ENCODE measurements around the gene RBP2. TPM values are rescaled to one million over a fixed set of nuclear protein-coding genes. Genes with fewer than 3 reads are reported as not detected.
"Not testable (repeated sequence)": the region's sequence is repeated elsewhere in the genome, so short reads cannot be mapped to it uniquely, and the experiment has no call there.

Gene RBP2
- total and polyA plus RNA-seq, 2 of the 8 experiments (the other 6 are each of a cell fraction or from before 2014, with no cell fraction given), result not detected

DNA sequence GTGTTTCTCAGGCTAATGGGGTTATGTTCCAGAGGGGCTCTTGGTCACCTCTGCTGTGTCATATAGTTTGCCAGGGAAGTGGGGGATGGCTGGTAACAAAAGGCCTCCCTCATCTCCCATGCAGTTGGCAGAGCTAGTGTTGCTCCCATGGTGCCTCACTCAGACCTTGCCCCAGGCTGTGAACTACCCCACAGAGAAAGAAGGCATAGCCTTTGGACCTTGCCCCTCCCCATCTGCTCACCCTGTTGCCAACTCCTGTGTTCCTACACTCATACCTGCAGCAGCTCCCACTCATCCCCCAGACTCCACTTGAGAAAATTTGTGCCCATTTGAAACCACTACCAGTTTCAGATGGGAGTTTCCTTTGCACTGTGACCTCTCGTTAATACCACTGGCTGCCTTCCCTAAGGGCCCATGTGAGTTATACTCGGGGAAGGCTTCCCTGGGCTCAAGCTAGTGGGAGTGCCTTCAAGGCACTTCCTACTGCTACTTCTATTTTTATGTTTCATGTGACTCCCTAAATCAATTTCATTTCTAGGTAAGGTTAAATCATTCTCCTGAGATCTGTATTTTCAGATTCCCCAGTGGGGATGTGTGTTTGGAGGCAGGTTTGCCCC lies 61.6 kb downstream of the RBP2 start (continued):
- no peak for TF ChIP-seq JUND (IDR thresholded peaks at IDR 0.05; ENCODE audit: low read length)
- no peak for TF ChIP-seq ASH2L (IDR thresholded peaks at IDR 0.05; ENCODE audit: low read length)
- no peak for TF ChIP-seq NANOG (IDR thresholded peaks at IDR 0.05; ENCODE audit: insufficient read depth, low read depth, low read length, poor library complexity, severe bottlenecking)

DNA sequence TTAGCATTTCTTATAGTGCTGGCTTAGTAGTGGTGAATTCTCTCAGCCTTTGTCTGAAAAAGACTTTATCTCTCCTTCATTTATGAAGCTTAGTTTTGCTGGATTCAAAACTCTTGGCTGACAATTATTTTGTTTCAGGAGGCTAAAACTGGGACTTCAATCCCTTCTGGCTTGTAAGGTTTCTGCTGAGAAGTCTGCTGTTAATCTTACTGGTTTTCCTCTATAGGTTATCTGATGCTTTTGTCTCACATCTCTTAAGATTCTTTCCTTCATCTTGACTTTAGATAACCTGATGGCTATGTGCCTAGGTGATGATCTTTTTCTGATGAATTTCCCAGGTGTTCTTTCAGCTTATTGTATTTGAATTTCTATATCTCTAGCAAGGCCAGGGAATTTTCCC lies 63.4 kb downstream of the RBP2 start:
- H4K20me1 ChIP-seq (replicated peaks in 1 of 2; ENCODE audit: control insufficient read depth in 1 of 2, insufficient read depth in 2 of 2, low read length in 2 of 2); H3K23me2 ChIP-seq (ENCODE audit: low read depth, low read length); H2BK5ac ChIP-seq (ENCODE audit: low read depth, low read length); H2BK120ac ChIP-seq (replicated peaks; ENCODE audit: low read depth, low read length); H2AK5ac ChIP-seq (ENCODE audit: low read depth, low read length); DNase-seq (ENCODE audit: low read depth in 1 of 2, low spot score in 2 of 2); H3K27me3 ChIP-seq (replicated peaks in 1 of 4; ENCODE audit: control insufficient read depth in 3 of 4, extremely low read depth in 1 of 4, insufficient read depth in 3 of 4, low read length in 3 of 4); H3K14ac ChIP-seq (ENCODE audit: insufficient read length); FAIRE-seq; H3K4ac ChIP-seq (replicated peaks; ENCODE audit: insufficient read length, low read depth, low read length); H4K91ac ChIP-seq (replicated peaks; ENCODE audit: insufficient read length, low read length); H3K27ac ChIP-seq (ENCODE audit: low read depth, low read length); H3K18ac ChIP-seq (ENCODE audit: extremely low read depth, low read length); H4K5ac ChIP-seq (ENCODE audit: insufficient read length, low read depth, low read length); H2BK20ac ChIP-seq (ENCODE audit: low read length); POLR2A ChIA-PET (ENCODE audit: partially characterized antibody); H3K79me2 ChIP-seq (ENCODE audit: control insufficient read depth in 1 of 2, insufficient read depth in 2 of 2, low read length in 2 of 2); H3K36me3 ChIP-seq (ENCODE audit: control insufficient read depth in 2 of 4, insufficient read depth in 4 of 4, low read length in 3 of 4); H2BK15ac ChIP-seq (ENCODE audit: low read length); H3K4me3 ChIP-seq (ENCODE audit: extremely low read depth in 1 of 4, insufficient read depth in 2 of 4, low read depth in 3 of 4, low read length in 4 of 4); H2BK12ac ChIP-seq (ENCODE audit: low read depth, low read length); H4K8ac ChIP-seq (ENCODE audit: extremely low read depth, insufficient read depth, low read length); H3K23ac ChIP-seq (ENCODE audit: insufficient read length); H3K4me2 ChIP-seq (ENCODE audit: insufficient read depth in 1 of 2, low read depth in 2 of 2, low read length in 2 of 2); H3K9me3 ChIP-seq (ENCODE audit: insufficient read depth in 2 of 2, low read depth in 1 of 2, low read length in 1 of 2); H3K9ac ChIP-seq (replicated peaks in 1 of 4; ENCODE audit: extremely low read depth in 1 of 4, low read depth in 3 of 4, low read length in 3 of 4); H3K4me1 ChIP-seq (replicated peaks in 1 of 4; ENCODE audit: control insufficient read depth in 3 of 4, insufficient read depth in 4 of 4, low read length in 3 of 4); CTCF ChIA-PET (ENCODE audit: partially characterized antibody); H3K79me1 ChIP-seq (ENCODE audit: low read depth, low read length); H3K56ac ChIP-seq (replicated peaks; ENCODE audit: insufficient read length, low read depth, low read length); H2AFZ ChIP-seq (ENCODE audit: low read length): not testable (repeated sequence)
